ENCODE measurements around the gene SIDT2. TPM values are rescaled to one million over a fixed set of nuclear protein-coding genes. Genes with fewer than 3 reads are reported as not detected.

Gene SIDT2
- total and polyA plus RNA-seq, 2 donors (not counting 3 experiments of a cell fraction or from before 2014, with no cell fraction given), result 28.7 to 34.5 TPM

DNA sequence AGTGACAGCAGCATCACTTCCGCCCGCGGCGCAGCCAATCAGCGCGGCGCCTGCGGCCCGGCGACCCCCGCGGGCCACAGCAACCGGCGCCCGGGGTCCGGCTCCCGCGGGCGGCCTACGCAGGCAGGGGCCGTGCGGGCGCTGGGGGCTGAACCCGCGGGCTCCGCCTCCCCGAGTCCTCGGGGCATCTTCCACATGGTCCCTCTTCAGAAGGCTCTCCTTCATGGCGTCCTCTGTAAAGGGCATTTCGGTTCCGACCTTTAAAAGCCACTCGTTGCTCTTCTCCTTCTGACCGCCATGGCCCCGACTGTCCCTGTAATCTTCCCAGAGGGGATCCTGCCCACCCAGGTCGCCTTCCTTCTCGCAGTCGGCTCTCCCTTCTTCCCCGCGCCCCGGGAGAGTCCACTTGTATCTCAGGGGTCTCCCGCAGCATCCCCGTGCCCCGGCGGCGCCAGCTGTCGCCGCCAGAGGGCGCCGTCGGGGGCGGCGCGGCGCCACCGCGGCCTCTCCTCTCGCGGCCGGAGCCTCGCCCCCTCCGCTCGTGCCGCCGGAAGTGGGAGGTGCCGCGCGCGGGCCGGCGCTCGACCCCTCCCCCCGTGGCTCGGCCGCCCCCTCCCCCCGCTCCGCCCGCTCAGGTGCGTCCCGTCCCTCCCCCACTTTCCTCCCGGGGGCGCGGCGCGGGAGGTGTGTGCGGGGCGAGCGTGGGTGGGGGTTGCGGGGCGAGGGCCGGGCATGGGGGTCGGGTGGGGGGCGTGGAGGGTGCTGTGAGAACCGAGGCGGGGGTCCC lies 53.7 kb downstream of the SIDT2 start, which contains the start of gene RNF214:
TSS of gene RNF214 (plus strand) at position 580 of the 787 bp plus-strand sequence. CDS start 1,602 bp downstream, outside the sequence.
- peak; percentile 79 for DNase-seq (ENCODE audit: low read depth, low spot score)
- no peak for TF ChIP-seq GATA2 (IDR thresholded peaks at IDR 0.05; ENCODE audit: insufficient read depth, insufficient read length, low read depth, low read length)
- no peak for TF ChIP-seq FOS (IDR thresholded peaks at IDR 0.05; ENCODE audit: borderline replicate concordance, insufficient read depth, low read length)
- TF ChIP-seq, protein P1, sequence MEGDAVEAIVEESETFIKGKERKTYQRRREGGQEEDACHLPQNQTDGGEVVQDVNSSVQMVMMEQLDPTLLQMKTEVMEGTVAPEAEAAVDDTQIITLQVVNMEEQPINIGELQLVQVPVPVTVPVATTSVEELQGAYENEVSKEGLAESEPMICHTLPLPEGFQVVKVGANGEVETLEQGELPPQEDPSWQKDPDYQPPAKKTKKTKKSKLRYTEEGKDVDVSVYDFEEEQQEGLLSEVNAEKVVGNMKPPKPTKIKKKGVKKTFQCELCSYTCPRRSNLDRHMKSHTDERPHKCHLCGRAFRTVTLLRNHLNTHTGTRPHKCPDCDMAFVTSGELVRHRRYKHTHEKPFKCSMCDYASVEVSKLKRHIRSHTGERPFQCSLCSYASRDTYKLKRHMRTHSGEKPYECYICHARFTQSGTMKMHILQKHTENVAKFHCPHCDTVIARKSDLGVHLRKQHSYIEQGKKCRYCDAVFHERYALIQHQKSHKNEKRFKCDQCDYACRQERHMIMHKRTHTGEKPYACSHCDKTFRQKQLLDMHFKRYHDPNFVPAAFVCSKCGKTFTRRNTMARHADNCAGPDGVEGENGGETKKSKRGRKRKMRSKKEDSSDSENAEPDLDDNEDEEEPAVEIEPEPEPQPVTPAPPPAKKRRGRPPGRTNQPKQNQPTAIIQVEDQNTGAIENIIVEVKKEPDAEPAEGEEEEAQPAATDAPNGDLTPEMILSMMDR (IDR thresholded peaks at IDR 0.05; ENCODE audit: extremely low read depth in 1 of 2, insufficient read depth in 1 of 2, low read depth in 1 of 2, low read length in 2 of 2), result peak; percentile 81 to 99
- peak; percentile 49 for TF ChIP-seq POLR2A (IDR thresholded peaks at IDR 0.05; ENCODE audit: low read depth, low read length)
- TF ChIP-seq POLR2AphosphoS5 (IDR thresholded peaks at IDR 0.05; ENCODE audit: insufficient read depth, low read depth, low read length), result peak; percentile 46
- no peak for TF ChIP-seq MYC (IDR thresholded peaks at IDR 0.05; ENCODE audit: low read depth, low read length)
- TF ChIP-seq, protein P2, sequence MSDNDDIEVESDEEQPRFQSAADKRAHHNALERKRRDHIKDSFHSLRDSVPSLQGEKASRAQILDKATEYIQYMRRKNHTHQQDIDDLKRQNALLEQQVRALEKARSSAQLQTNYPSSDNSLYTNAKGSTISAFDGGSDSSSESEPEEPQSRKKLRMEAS (IDR thresholded peaks at IDR 0.05; ENCODE audit: insufficient read depth, insufficient read length), result no peak
- TF ChIP-seq JUN (IDR thresholded peaks at IDR 0.05; ENCODE audit: borderline replicate concordance, insufficient read depth, insufficient read length, low read depth), result no peak
- TF ChIP-seq EZH2 (IDR thresholded peaks at IDR 0.05; ENCODE audit: borderline replicate concordance, low read depth, low read length, severe bottlenecking), result no peak
- H3K4me1 ChIP-seq (ENCODE audit: control insufficient read depth, extremely low read depth, insufficient read depth, low read length), result peaks cover 20% of the 10 kb centered on the region
- peaks cover 0 to 16% of the 10 kb centered on the region in 2 experiments for H3K36me3 ChIP-seq (ENCODE audit: control insufficient read depth in 2 of 2, extremely low read depth in 1 of 2, insufficient read depth in 2 of 2, low read length in 2 of 2)
- peak within 1 kb of the TSS; percentile 84 for H3K4me2 ChIP-seq (ENCODE audit: insufficient read depth, low read length)
- peak; percentile 68 for FAIRE-seq
- H3K27me3 ChIP-seq (ENCODE audit: control insufficient read depth in 2 of 2, insufficient read depth in 2 of 2, low read length in 2 of 2), result no peaks in the 10 kb centered on the region
- intact Hi-C loops (cut with micrococcal nuclease), result loop anchor here (1.0 to 10.0 kb wide), 3 partner anchors 84 to 583 kb away; partner anchors contain the start of gene BACE1
- no peaks in the 10 kb centered on the region for H3K9me3 ChIP-seq (replicated peaks; ENCODE audit: control insufficient read depth, insufficient read depth, low read length)
- H3K9ac ChIP-seq (replicated peaks; ENCODE audit: extremely low read depth, insufficient read depth, low read length), result peak within 1 kb of the TSS; percentile 93
- H3K9me1 ChIP-seq (replicated peaks; ENCODE audit: control insufficient read depth, extremely low read depth, insufficient read depth, low read length), result no peaks in the 10 kb centered on the region
- H4K20me1 ChIP-seq (replicated peaks; ENCODE audit: control insufficient read depth, extremely low read depth, insufficient read depth, low read length), result no peaks in the 10 kb centered on the region
- POLR2A ChIA-PET, result interaction anchor here (1.1 kb wide), 1 partner anchor 53 kb away, joined by 4 read pairs; no protein-coding TSS in a partner anchor
- H2AFZ ChIP-seq (ENCODE audit: low read depth, low read length), result peak within 1 kb of the TSS; percentile 100
- peak within 1 kb of the TSS; percentile 89 for H3K27ac ChIP-seq (ENCODE audit: insufficient read depth, low read depth, low read length)
- H3K4me3 ChIP-seq (replicated peaks in 1 of 3; ENCODE audit: insufficient read depth in 1 of 3, low read depth in 1 of 3, low read length in 3 of 3), result peak within 1 kb of the TSS; percentile 82 to 97 (median 90)
- CTCF ChIA-PET, result interaction anchor here (0.7 to 3.6 kb wide), 11 partner anchors 11 to 714 kb away, joined by 3 to 24 read pairs (median 5); partner anchors contain the start of genes APOA5, BACE1, PAFAH1B2 and SIDT2
- dilution Hi-C loops (cut with MboI; ENCODE audit: extremely low pct_ligation_motif_present, low sequenced_read_pairs), result no loop called here
- BruUV-seq (replicated peaks), result no TSS peak
- H3K79me2 ChIP-seq (ENCODE audit: control insufficient read depth, insufficient read depth, low read length), result peaks cover 19% of the 10 kb centered on the region

Data from endothelial cell of umbilical vein (primary cell).